Measurements from ENCODE around the gene POLR2F.

The POLR2F gene

GRCh38 chr22:37989146-37990045, 35.9 kb downstream of the POLR2F start:
- H3K4me3 ChIP-seq (ENCODE audit: low read depth, low read length): no peak overlapping the region
- TF ChIP-seq CTCF (IDR thresholded peaks at IDR 0.05; ENCODE audit: control insufficient read depth, extremely low read depth, insufficient read depth): no peak
- DNase-seq (ENCODE audit: low read depth): no peak

- no peak overlapping the region for H3K4me3 ChIP-seq (ENCODE audit: low read depth, low read length)
- DNase-seq (ENCODE audit: low read depth): no peak
- TF ChIP-seq CTCF (IDR thresholded peaks at IDR 0.05; ENCODE audit: control insufficient read depth, extremely low read depth, insufficient read depth): no peak
Observed at GRCh38 chr22:37990301-37990700, 36.8 kb downstream of the POLR2F start.

GRCh38 chr22:37990862-37991261, 37.4 kb downstream of the POLR2F start:
- H3K4me3 ChIP-seq (ENCODE audit: low read depth, low read length): no peak overlapping the region
- TF ChIP-seq CTCF (IDR thresholded peaks at IDR 0.05; ENCODE audit: control insufficient read depth, extremely low read depth, insufficient read depth): no peak
- no peak for DNase-seq (ENCODE audit: low read depth)

GRCh38 chr22:37991731-37992442, 38.4 kb downstream of the POLR2F start:
- no peak for DNase-seq (ENCODE audit: low read depth)
- no peak overlapping the region for H3K4me3 ChIP-seq (ENCODE audit: low read depth, low read length)
- TF ChIP-seq CTCF (IDR thresholded peaks at IDR 0.05; ENCODE audit: control insufficient read depth, extremely low read depth, insufficient read depth): no peak

- TF ChIP-seq CTCF (IDR thresholded peaks at IDR 0.05; ENCODE audit: control insufficient read depth, extremely low read depth, insufficient read depth): no peak
- DNase-seq (ENCODE audit: low read depth): no peak
Observed at GRCh38 chr22:37994049-37994448, 40.5 kb downstream of the POLR2F start.

GRCh38 chr22:37994982-37995381, 41.5 kb downstream of the POLR2F start:
- DNase-seq (ENCODE audit: low read depth): no peak
- no peak for TF ChIP-seq CTCF (IDR thresholded peaks at IDR 0.05; ENCODE audit: control insufficient read depth, extremely low read depth, insufficient read depth)
- no peak overlapping the region for H3K4me3 ChIP-seq (ENCODE audit: low read depth, low read length)

More at GRCh38 chr22:37994049-37994448, 40.5 kb downstream of the POLR2F start:
- no peak overlapping the region for H3K4me3 ChIP-seq (ENCODE audit: low read depth, low read length)
